ENCODE measurements around the gene ARPC1A. TPM values are rescaled to one million over a fixed set of nuclear protein-coding genes. Genes with fewer than 3 reads are reported as not detected.

The ARPC1A gene
- total and polyA plus RNA-seq, 4 donors = 82.4 to 147 (median 121) TPM

DNA sequence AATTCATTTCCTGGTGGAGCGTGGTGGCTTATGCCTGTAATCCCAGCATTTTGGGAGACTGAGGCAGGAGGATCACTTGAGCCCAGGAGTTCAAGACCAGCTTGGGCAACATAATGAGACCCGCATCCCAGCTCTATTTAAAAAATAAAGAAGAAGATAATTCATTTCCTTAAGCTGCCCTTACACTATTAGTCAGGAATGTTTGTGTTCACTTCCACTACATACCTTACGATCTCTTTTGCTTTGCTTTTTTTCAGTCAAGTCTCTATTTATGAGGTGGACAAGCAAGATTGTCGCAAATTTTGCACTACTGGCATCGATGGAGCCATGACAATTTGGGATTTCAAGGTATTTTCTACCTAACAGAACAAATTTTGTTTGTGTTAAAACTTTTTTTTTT lies 37.6 kb downstream of the ARPC1A start:
- H3K4me1 ChIP-seq (ENCODE audit: control insufficient read depth, insufficient read depth, low read length) = peaks cover 4% of the 10 kb centered on the region
- WGBS (ENCODE audit: insufficient coverage) = 100% methylated on average over 1 of the region's 5 CpGs
- H3K9me3 ChIP-seq (ENCODE audit: control insufficient read depth, insufficient read depth, low read length) = no peaks in the 10 kb centered on the region
- DNase-seq (ENCODE audit: low read depth in 4 of 6, low spot score in 6 of 6) = no peak
- H3K4me3 ChIP-seq (ENCODE audit: low read depth, low read length) = no peak overlapping the region
- H3K36me3 ChIP-seq (ENCODE audit: control insufficient read depth, insufficient read depth, low read length) = peaks cover 69% of the 10 kb centered on the region
- no peak overlapping the region for H3K27ac ChIP-seq (ENCODE audit: low read depth, low read length)
- H3K27me3 ChIP-seq (ENCODE audit: control insufficient read depth, insufficient read depth, low read length) = no peaks in the 10 kb centered on the region

DNA sequence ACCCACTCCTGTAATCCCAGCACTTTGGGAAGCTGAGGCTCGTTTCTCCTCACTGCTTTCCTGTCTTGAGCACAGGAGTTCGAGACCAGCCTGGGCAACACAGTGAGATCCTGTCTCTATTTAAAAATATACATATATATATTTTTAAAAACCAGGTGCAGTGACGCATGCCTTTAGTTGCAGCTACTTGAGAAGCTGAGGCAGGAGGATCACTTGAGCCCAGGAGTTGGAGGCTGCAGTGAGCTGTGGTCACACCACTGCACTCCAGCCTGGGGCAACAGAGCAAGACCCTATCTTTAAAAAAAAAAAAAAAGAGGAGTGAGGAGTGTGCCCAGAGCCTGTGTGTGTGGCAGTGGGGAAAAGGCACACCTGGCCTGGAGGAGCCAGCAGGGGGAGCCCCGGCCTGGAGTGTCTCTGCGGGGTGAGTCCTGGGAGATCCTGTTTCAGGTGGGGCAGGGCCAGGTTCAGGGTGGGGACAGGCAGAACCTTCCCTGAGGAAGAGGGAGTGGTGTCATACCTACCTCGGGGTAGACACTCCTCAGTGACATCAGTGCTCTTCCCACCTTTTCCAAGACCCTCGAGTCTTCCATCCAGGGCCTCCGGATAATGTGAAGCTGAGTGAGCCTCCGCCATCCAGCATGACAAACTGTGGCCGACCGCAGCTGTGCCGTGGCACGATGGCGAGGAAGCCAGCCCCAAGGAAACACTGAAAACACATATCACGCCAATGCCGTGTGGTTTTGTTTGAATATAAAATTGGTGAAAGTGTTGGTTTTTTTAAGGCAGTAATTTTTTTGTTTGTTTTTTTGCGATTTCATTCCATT lies 39.8 kb downstream of the ARPC1A start:
- no peak for DNase-seq (ENCODE audit: low read depth in 4 of 6, low spot score in 6 of 6)
- WGBS (ENCODE audit: insufficient coverage) = 86% methylated on average over 9 of the region's 17 CpGs

DNA sequence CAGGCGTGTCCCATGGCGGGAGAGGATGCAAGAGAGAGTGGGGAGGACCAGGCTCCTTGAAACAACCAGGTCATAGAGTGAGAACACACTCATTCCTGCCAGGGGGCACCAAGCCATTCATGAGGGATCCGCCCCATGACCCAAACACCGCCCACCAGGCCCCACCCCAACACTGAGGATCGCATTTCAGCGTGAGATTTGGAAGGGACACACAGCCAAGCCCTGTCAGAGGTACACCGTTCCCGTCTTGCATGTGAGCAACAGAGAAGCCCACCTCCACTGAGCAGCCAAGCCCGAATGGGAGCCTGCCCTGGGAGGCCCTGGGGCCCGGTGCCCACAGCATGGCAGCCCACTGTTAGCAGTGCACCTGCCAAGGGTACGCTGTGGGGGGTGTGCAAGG lies 40.9 kb downstream of the ARPC1A start:
- 75% methylated on average over 11 of the region's 11 CpGs for WGBS (ENCODE audit: insufficient coverage)

More for the DNA sequence above, 39.8 kb downstream of the ARPC1A start:
- Histone ChIP-seq H3K9me3 (ENCODE audit: control insufficient read depth, insufficient read depth, low read length) (no peaks in the 10 kb centered on the region), H3K4me1 (ENCODE audit: control insufficient read depth, insufficient read depth, low read length) (no peaks in the 10 kb centered on the region), H3K27ac (ENCODE audit: low read depth, low read length) (no peak overlapping the region), H3K27me3 (ENCODE audit: control insufficient read depth, insufficient read depth, low read length) (no peaks in the 10 kb centered on the region), H3K4me3 (ENCODE audit: low read depth, low read length) (no peak overlapping the region), H3K36me3 (ENCODE audit: control insufficient read depth, insufficient read depth, low read length) (peaks cover 61% of the 10 kb centered on the region)

DNA sequence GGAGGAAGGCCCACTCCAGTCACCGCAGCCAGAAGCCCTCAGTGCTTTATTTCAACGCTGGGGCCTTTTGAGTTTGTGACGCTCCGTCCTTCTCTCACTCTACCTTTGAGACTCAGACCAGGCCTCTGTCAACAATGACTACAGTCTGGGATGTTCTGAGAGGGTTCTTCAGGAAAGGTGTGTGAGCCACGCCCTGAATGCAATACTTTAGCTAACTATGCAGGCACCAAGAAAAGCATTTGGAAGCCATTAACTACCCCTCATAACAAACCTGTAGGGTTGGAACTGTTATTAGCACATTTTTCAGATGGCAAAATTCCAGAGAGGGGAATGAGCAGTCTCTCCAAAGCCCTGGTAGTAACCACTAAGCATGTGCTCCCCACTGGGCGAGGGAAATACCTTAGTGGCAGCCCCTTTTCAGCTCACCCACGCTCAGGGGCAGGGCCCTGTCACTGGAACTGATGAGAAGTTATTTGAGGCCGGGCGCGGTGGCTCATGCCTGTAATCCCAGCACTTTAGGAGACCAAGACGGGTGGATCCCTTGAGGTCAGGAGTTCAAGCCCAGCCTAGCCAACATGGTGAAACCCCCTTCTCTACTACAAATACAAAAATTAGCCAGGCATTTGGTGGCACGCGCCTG lies 43.2 kb downstream of the ARPC1A start:
- no peak for DNase-seq (ENCODE audit: low read depth in 4 of 6, low spot score in 6 of 6)
- Histone ChIP-seq H3K36me3 (ENCODE audit: control insufficient read depth, insufficient read depth, low read length) (peaks cover 47% of the 10 kb centered on the region), H3K27me3 (ENCODE audit: control insufficient read depth, insufficient read depth, low read length) (no peaks in the 10 kb centered on the region), H3K4me1 (ENCODE audit: control insufficient read depth, insufficient read depth, low read length) (peaks cover 3% of the 10 kb centered on the region), H3K27ac (ENCODE audit: low read depth, low read length) (no peak overlapping the region), H3K9me3 (ENCODE audit: control insufficient read depth, insufficient read depth, low read length) (no peaks in the 10 kb centered on the region), H3K4me3 (ENCODE audit: low read depth, low read length) (no peak overlapping the region)
- 91% methylated on average over 9 of the region's 13 CpGs for WGBS (ENCODE audit: insufficient coverage)

More for the DNA sequence above, 40.9 kb downstream of the ARPC1A start:
- no peak overlapping the region for H3K4me3 ChIP-seq (ENCODE audit: low read depth, low read length)
- H3K27me3 ChIP-seq (ENCODE audit: control insufficient read depth, insufficient read depth, low read length) = no peaks in the 10 kb centered on the region
- DNase-seq (ENCODE audit: low read depth in 4 of 6, low spot score in 6 of 6) = no peak
- H3K9me3 ChIP-seq (ENCODE audit: control insufficient read depth, insufficient read depth, low read length) = no peaks in the 10 kb centered on the region
- peaks cover 54% of the 10 kb centered on the region for H3K36me3 ChIP-seq (ENCODE audit: control insufficient read depth, insufficient read depth, low read length)
- H3K4me1 ChIP-seq (ENCODE audit: control insufficient read depth, insufficient read depth, low read length) = no peaks in the 10 kb centered on the region
- no peak overlapping the region for H3K27ac ChIP-seq (ENCODE audit: low read depth, low read length)

DNA sequence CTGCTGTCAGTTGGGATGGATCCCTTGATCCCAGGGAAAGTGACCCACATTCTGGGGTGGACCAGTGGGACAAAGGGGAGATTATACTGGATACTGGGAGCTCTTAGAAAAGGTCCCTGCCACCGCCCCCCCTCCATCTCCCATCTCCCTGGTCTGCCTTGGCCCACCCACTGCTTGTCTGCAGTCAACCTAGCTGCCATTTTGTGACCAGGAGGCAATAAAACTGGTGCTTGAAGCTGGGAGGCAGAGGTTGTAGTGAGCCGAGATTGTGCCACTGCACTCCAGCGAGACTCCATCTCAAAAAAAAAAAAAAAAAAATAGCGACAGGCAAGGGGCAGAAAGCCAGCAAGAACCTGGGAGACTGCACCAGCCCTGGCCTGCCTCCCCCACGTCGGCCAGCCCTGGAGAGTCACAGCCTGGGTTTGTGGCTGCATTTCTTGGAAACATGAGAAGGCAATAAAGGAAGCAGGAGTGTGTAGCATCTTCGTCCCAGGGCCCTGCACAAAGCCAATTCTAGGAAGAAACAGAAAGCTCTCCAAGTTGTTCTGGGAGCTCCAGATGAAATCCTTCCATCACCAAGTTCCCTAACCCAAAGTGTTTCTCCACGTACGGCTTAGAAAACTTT lies 44.2 kb downstream of the ARPC1A start:
- H3K4me3 ChIP-seq (ENCODE audit: low read depth, low read length) = no peak overlapping the region
- 65% methylated on average over 7 of the region's 9 CpGs for WGBS (ENCODE audit: insufficient coverage)

DNA sequence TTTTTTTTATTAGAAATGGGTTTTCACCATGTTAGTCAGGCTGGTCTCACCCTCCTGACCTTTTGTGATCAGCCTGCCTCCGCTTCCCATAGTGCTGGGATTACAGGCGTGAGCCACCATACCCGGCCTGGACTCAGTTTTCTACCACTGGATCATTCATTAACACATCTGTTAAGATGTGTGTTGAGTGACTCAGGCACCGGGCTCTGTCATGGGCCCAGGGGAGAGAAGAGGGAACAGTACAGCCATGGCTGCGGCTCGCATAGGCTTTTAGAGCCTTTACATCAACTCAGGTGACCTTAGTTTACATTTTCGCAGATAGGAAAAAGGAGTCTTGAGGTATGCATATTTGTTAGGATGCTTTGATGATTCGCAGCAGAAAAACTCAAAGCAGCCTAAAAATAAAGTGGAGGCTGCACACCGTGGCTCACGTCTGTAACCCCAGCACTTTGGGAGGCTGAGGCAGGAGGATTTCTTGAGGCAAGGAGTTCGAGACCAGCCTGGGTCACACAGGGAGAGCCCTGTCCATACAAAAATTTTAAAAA lies 45.8 kb downstream of the ARPC1A start:
- 87% methylated on average over 3 of the region's 11 CpGs for WGBS (ENCODE audit: insufficient coverage)
- Histone ChIP-seq H3K27me3 (ENCODE audit: control insufficient read depth, insufficient read depth, low read length) (peaks cover 4% of the 10 kb centered on the region), H3K4me3 (ENCODE audit: low read depth, low read length) (no peak overlapping the region), H3K36me3 (ENCODE audit: control insufficient read depth, insufficient read depth, low read length) (peaks cover 25% of the 10 kb centered on the region), H3K9me3 (ENCODE audit: control insufficient read depth, insufficient read depth, low read length) (no peaks in the 10 kb centered on the region), H3K27ac (ENCODE audit: low read depth, low read length) (no peak overlapping the region), H3K4me1 (ENCODE audit: control insufficient read depth, insufficient read depth, low read length) (peaks cover 13% of the 10 kb centered on the region)
- DNase-seq (ENCODE audit: low read depth in 4 of 6, low spot score in 6 of 6) = no peak

More for the DNA sequence above, 44.2 kb downstream of the ARPC1A start:
- no peak for DNase-seq (ENCODE audit: low read depth in 4 of 6, low spot score in 6 of 6)
- H3K36me3 ChIP-seq (ENCODE audit: control insufficient read depth, insufficient read depth, low read length) = peaks cover 37% of the 10 kb centered on the region
- no peaks in the 10 kb centered on the region for H3K9me3 ChIP-seq (ENCODE audit: control insufficient read depth, insufficient read depth, low read length)
- H3K27ac ChIP-seq (ENCODE audit: low read depth, low read length) = no peak overlapping the region
- H3K27me3 ChIP-seq (ENCODE audit: control insufficient read depth, insufficient read depth, low read length) = no peaks in the 10 kb centered on the region
- H3K4me1 ChIP-seq (ENCODE audit: control insufficient read depth, insufficient read depth, low read length) = peaks cover 4% of the 10 kb centered on the region

DNA sequence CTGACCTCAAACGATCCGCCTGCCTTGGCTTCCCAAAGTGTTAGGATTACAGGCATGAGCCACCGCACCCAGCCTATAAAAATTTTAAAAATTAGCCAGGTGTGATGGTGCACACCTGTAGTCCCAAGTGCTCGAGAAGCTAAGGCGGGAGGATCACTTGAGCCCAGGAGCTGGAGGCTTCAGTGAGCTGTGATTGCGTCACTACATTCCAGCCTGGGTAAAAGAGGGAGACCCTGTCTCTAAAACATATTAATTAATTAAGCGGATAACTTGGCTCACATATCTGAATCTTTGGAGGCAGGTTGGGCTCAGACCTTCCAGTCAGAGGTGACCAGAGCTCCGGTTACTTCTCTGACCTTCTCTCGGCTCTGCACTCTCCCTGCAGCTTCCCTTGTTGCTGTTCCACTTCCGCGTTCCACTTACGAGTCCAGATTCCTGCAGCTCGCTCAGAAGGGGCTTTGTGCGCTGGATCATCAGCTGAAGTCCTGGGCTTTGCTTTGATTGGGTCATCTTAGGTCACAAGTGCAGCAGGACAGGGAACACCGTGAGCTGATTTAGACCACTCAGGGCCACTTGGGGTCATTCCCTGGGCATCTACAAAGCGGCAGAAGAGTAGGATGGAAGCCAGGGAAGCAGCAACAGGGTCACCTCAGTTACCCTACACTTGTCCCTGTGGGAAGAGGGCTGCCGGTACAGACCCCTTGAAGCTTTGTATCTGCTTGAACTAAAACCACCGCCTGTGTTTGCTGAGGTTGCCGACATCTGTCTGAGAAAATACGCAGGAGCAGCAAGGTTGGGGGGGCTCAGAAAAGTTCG lies 46.8 kb downstream of the ARPC1A start:
- WGBS (ENCODE audit: insufficient coverage) = 62% methylated on average over 19 of the region's 21 CpGs
- no peaks in the 10 kb centered on the region for H3K9me3 ChIP-seq (ENCODE audit: control insufficient read depth, insufficient read depth, low read length)
- peak overlapping the region; percentile 61 for H3K27ac ChIP-seq (ENCODE audit: low read depth, low read length)
- H3K4me3 ChIP-seq (ENCODE audit: low read depth, low read length) = no peak overlapping the region
- DNase-seq (ENCODE audit: low read depth in 4 of 6, low spot score in 6 of 6) = peak in 1 of 6 donors; percentile 45
- H3K4me1 ChIP-seq (ENCODE audit: control insufficient read depth, insufficient read depth, low read length) = peaks cover 13% of the 10 kb centered on the region
- peaks cover 4% of the 10 kb centered on the region for H3K27me3 ChIP-seq (ENCODE audit: control insufficient read depth, insufficient read depth, low read length)
- H3K36me3 ChIP-seq (ENCODE audit: control insufficient read depth, insufficient read depth, low read length) = peaks cover 15% of the 10 kb centered on the region

DNA sequence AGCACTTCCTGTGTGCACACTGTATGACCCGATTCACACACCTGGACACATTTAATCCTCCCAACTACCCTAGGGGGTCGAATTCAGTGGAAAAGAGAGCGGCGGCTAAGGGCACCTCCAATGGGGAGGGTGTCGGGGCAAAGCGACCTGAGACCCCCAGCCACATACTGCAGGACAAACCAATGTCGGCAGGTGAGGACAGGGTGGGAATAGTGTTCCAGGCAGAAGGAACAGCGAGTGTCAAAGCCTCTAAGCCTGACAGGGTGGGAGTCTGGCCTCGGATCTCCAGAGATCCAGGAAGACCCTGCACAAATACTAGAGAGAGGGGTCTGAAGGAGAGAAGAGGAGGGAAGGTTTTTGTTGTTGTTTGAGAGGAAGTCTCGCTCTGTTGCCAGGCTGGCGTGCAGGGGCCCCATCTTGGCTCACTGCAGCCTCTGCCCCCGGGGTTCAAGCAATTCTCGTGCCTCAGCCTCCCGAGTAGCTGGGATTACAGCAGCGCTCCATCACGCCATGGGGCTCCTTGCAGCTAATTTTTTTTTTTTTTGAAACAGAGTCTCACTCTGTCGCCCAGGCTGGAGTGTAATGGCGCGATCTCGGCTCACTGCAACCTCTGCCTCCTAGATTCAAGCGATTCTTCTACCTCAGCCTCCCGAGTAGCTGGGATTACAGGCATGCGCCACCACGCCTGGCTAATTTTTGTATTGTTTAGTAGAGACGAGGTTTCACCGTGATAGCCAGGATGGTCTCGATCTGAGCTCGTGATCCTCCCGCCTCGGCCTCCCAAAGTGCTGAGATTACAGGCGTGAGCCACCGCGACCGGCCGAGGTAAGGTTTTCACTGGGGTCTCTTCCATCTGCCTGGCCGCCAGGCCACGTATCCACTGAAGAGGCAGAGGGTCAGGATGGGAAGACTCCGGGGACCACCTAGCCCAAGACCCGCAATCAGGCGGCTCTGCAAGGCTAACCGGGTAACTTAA lies 47.7 kb downstream of the ARPC1A start:
- Histone ChIP-seq H3K27me3 (ENCODE audit: control insufficient read depth, insufficient read depth, low read length) (peaks cover 4% of the 10 kb centered on the region), H3K36me3 (ENCODE audit: control insufficient read depth, insufficient read depth, low read length) (peaks cover 13% of the 10 kb centered on the region), H3K9me3 (ENCODE audit: control insufficient read depth, insufficient read depth, low read length) (no peaks in the 10 kb centered on the region), H3K4me3 (ENCODE audit: low read depth, low read length) (no peak overlapping the region), H3K4me1 (ENCODE audit: control insufficient read depth, insufficient read depth, low read length) (peaks cover 13% of the 10 kb centered on the region), H3K27ac (ENCODE audit: low read depth, low read length) (peak overlapping the region; percentile 61)
- DNase-seq (ENCODE audit: low read depth in 4 of 6, low spot score in 6 of 6) = no peak
- WGBS (ENCODE audit: insufficient coverage) = 81% methylated on average over 27 of the region's 41 CpGs

Data from spinal cord (tissue), 10 donors.